Neural progenitor cell (in vitro differentiated cells): ENCODE data around the gene HECTD3. TPM values are rescaled to one million over a fixed set of nuclear protein-coding genes. Genes with fewer than 3 reads are reported as not detected.

Source experiments
- DNase-seq: peaks from one replicate; pipeline ENCODE4 v3.0.0-alpha.2; 2016; ENCODE audit warnings: low spot score
- H2AFZ ChIP-seq: fragments of 200-600 bp; sonication (generic); replicated peaks from 2 replicates; pipeline ENCODE4 v1.6.1; 2016; ENCODE audit warnings: antibody characterized with exemption
- H3F3A ChIP-seq: fragments of 200-600 bp; sonication (generic); 2 replicates; pipeline ENCODE4 v1.6.1; 2016; ENCODE audit warnings: antibody characterized with exemption, low read depth
- H3K27ac ChIP-seq: fragments of 200-600 bp; sonication (generic); 2 replicates; pipeline ENCODE4 v1.5.1; 2016; ENCODE audit warnings: mild to moderate bottlenecking
- H3K27me3 ChIP-seq: fragments of 200-600 bp; sonication (generic); 2 replicates; pipeline ENCODE4 v1.6.1; 2016; ENCODE audit warnings: mild to moderate bottlenecking, moderate library complexity
- H3K36me3 ChIP-seq: fragments of 200-600 bp; sonication (generic); 2 replicates; pipeline ENCODE4 v1.5.1; 2016
- H3K4me1 ChIP-seq: fragments of 200-600 bp; sonication (generic); 2 replicates; pipeline ENCODE4 v1.6.1; 2016; ENCODE audit warnings: mixed run types
- H3K4me2 ChIP-seq: fragments of 200-600 bp; sonication (generic); 2 replicates; pipeline ENCODE4 v1.6.1; 2016
- H3K4me3 ChIP-seq: fragments of 200-600 bp; sonication (generic); 2 replicates; pipeline ENCODE4 v1.5.1; 2016
- H3K79me2 ChIP-seq: fragments of 200-600 bp; sonication (generic); 2 replicates; pipeline ENCODE4 v1.6.1; 2016; ENCODE audit warnings: low read depth
- H3K9ac ChIP-seq: fragments of 200-600 bp; sonication (generic); 2 replicates; pipeline ENCODE4 v1.6.1; 2016
- H3K9me3 ChIP-seq: fragments of 200-600 bp; sonication (generic); 2 replicates; pipeline ENCODE4 v1.5.1; 2016; ENCODE audit warnings: low read depth
- H4K20me1 ChIP-seq: fragments of 200-600 bp; sonication (generic); 2 replicates; pipeline ENCODE4 v1.6.1; 2016; ENCODE audit warnings: low read depth
- H3K27ac Mint-ChIP-seq: 3 replicates; pipeline ENCODE4 v1.8.0; 2021; ENCODE audit warnings: mixed read lengths
- H3K27me3 Mint-ChIP-seq: 2 replicates; pipeline ENCODE4 v1.8.0; 2022; ENCODE audit warnings: low read depth, mild to moderate bottlenecking, inconsistent platforms, moderate library complexity, mixed read lengths; ENCODE audit not compliant: insufficient read depth
- H3K36me3 Mint-ChIP-seq: 3 replicates; pipeline ENCODE4 v1.8.0; 2021; ENCODE audit warnings: mixed read lengths
- H3K4me1 Mint-ChIP-seq: 3 replicates; pipeline ENCODE4 v1.8.0; 2021; ENCODE audit warnings: mixed read lengths
- H3K4me3 Mint-ChIP-seq: 3 replicates; pipeline ENCODE4 v1.8.0; 2021; ENCODE audit warnings: mild to moderate bottlenecking, moderate library complexity, mixed read lengths
- H3K9me3 Mint-ChIP-seq: 3 replicates; pipeline ENCODE4 v1.8.0; 2020; ENCODE audit warnings: mixed read lengths
- CTCF ChIP-seq: fragments of 200-600 bp; sonication (generic); IDR thresholded peaks from 2 replicates; pipeline ENCODE4 v1.5.1; 2017; ENCODE audit warnings: antibody characterized with exemption, mild to moderate bottlenecking
- EZH2 ChIP-seq: fragments of 200-600 bp; sonication (generic); IDR thresholded peaks from 2 replicates; pipeline ENCODE4 v1.6.1; 2017; ENCODE audit warnings: antibody characterized with exemption, mild to moderate bottlenecking, moderate library complexity
- EZH2phosphoT487 ChIP-seq: fragments of 200-600 bp; sonication (generic); IDR thresholded peaks from 2 replicates; pipeline ENCODE4 v1.6.1; 2017; ENCODE audit warnings: antibody characterized with exemption
- total RNA-seq: library from RNA; depleted of rRNA; stranded (reverse); fragments of >200 nt; gene quantifications from 2 replicates; pipeline ENCODE4 v1.2.3, GENCODE V29; 2015; ENCODE audit warnings: low replicate concordance

The HECTD3 gene
- total RNA-seq, 1 donor from 2014 or later: 13.1 TPM

- H3K36me3 Mint-ChIP-seq: peaks cover 3% of the 10 kb centered on the region
- no peaks in the 10 kb centered on the region for H3K9me3 Mint-ChIP-seq
- Histone ChIP-seq H3K4me3 (peak overlapping the region; percentile 90), H3K27me3 (peaks cover 3% of the 10 kb centered on the region), H3F3A (peaks cover 7% of the 10 kb centered on the region), H2AFZ (peak overlapping the region; percentile 90), H3K4me1 (peaks cover 5% of the 10 kb centered on the region), H3K79me2 (peaks cover 10% of the 10 kb centered on the region), H4K20me1 (peaks cover 3% of the 10 kb centered on the region), H3K4me2 (peak overlapping the region; percentile 100), H3K27ac (no peak overlapping the region), H3K9me3 (no peaks in the 10 kb centered on the region), H3K36me3 (no peaks in the 10 kb centered on the region), H3K9ac (peak overlapping the region; percentile 64)
- TF ChIP-seq EZH2phosphoT487 (no peak), CTCF (no peak), EZH2 (no peak)
- peak overlapping the region; percentile 47 for H3K27ac Mint-ChIP-seq
- H3K4me1 Mint-ChIP-seq: peaks cover 39% of the 10 kb centered on the region
- DNase-seq: peak; percentile 63
- H3K4me3 Mint-ChIP-seq: peak overlapping the region; percentile 90
- H3K27me3 Mint-ChIP-seq: peaks cover 2% of the 10 kb centered on the region
Measured at GRCh38 chr1:45012639-45013278, 1.6 kb upstream of the HECTD3 start.

GRCh38 chr1:45011837-45012638 is 914 bp upstream of the HECTD3 start, which contains the start of gene UROD:
Gene UROD (plus strand): TSS chr1:45012254. CDS start chr1:45012266, 12 bp downstream.
- peaks cover 10% of the 10 kb centered on the region for H3K79me2 ChIP-seq
- peak within 1 kb of the TSS; percentile 90 for H3K4me3 ChIP-seq
- Mint-ChIP-seq H3K27ac (peak within 1 kb of the TSS; percentile 47), H3K9me3 (no peaks in the 10 kb centered on the region), H3K27me3 (peaks cover 2% of the 10 kb centered on the region), H3K4me3 (peak within 1 kb of the TSS; percentile 90), H3K36me3 (peaks cover 3% of the 10 kb centered on the region), H3K4me1 (peaks cover 39% of the 10 kb centered on the region)
- H4K20me1 ChIP-seq: peaks cover 3% of the 10 kb centered on the region
- H3K4me2 ChIP-seq: peak within 1 kb of the TSS; percentile 100
- DNase-seq: peak; percentile 97
- H3K9ac ChIP-seq: peak within 1 kb of the TSS; percentile 64
- TF ChIP-seq EZH2phosphoT487 (no peak), CTCF (no peak), EZH2 (no peak)
- H2AFZ ChIP-seq: peak within 1 kb of the TSS; percentile 98
- no peak within 1 kb of the TSS for H3K27ac ChIP-seq
- H3K4me1 ChIP-seq: peaks cover 5% of the 10 kb centered on the region
- H3K9me3 ChIP-seq: no peaks in the 10 kb centered on the region
- no peaks in the 10 kb centered on the region for H3K36me3 ChIP-seq
- H3K27me3 ChIP-seq: peaks cover 3% of the 10 kb centered on the region
- H3F3A ChIP-seq: peaks cover 7% of the 10 kb centered on the region

- H3K27ac Mint-ChIP-seq: no peak overlapping the region
- Histone ChIP-seq H4K20me1 (peaks cover 3% of the 10 kb centered on the region), H3K4me1 (peaks cover 5% of the 10 kb centered on the region), H3F3A (peaks cover 7% of the 10 kb centered on the region), H3K4me2 (peak overlapping the region; percentile 100), H2AFZ (no peak overlapping the region), H3K36me3 (no peaks in the 10 kb centered on the region), H3K4me3 (peak overlapping the region; percentile 90), H3K9me3 (no peaks in the 10 kb centered on the region), H3K79me2 (peaks cover 10% of the 10 kb centered on the region), H3K9ac (peak overlapping the region; percentile 45), H3K27ac (no peak overlapping the region), H3K27me3 (peaks cover 3% of the 10 kb centered on the region)
- no peak for DNase-seq
- H3K9me3 Mint-ChIP-seq: no peaks in the 10 kb centered on the region
- H3K27me3 Mint-ChIP-seq: peaks cover 2% of the 10 kb centered on the region
- peak overlapping the region; percentile 89 for H3K4me3 Mint-ChIP-seq
- peaks cover 3% of the 10 kb centered on the region for H3K36me3 Mint-ChIP-seq
- TF ChIP-seq CTCF: no peak
- no peak for TF ChIP-seq EZH2
- no peak for TF ChIP-seq EZH2phosphoT487
- peaks cover 39% of the 10 kb centered on the region for H3K4me1 Mint-ChIP-seq
Measured at GRCh38 chr1:45009956-45010854, 919 bp downstream of the HECTD3 start.
